GM06990 (cell line): ENCODE results near the gene ETV6.

Experiments
- DNase-seq: peaks from one replicate; pipeline ENCODE4 v3.0.0-alpha.2; 2011; ENCODE audit not compliant: insufficient read length; ENCODE audit errors: extremely low read depth
- H3K27me3 ChIP-seq: replicated peaks from 2 replicates; pipeline ENCODE4 v1.6.0; 2011; ENCODE audit warnings: low read length; ENCODE audit not compliant: control insufficient read depth, insufficient read depth
- H3K36me3 ChIP-seq: 2 replicates; pipeline ENCODE4 v1.5.1; 2011; ENCODE audit warnings: low read length; ENCODE audit not compliant: control insufficient read depth, insufficient read depth
- H3K4me3 ChIP-seq: replicated peaks from 2 replicates; pipeline ENCODE4 v1.5.1; 2011; ENCODE audit warnings: low read depth, mild to moderate bottlenecking, control low read depth, low read length
- CTCF ChIP-seq: IDR thresholded peaks from 2 replicates; pipeline ENCODE4 v1.5.1; 2011; ENCODE audit warnings: low read length, control low read depth, mild to moderate bottlenecking, inconsistent platforms; ENCODE audit not compliant: insufficient read depth, poor library complexity, severe bottlenecking

The ETV6 gene

GRCh38 chr12:11863478-11863906 is 214.0 kb downstream of the ETV6 start:
- no peak for DNase-seq
- H3K36me3 ChIP-seq, result peaks cover 19% of the 10 kb centered on the region
- H3K4me3 ChIP-seq, result no peak overlapping the region
- no peak for TF ChIP-seq CTCF
- H3K27me3 ChIP-seq, result no peaks in the 10 kb centered on the region

GRCh38 chr12:11863988-11864387 is 214.5 kb downstream of the ETV6 start:
- Histone ChIP-seq H3K27me3 (no peaks in the 10 kb centered on the region), H3K4me3 (no peak overlapping the region), H3K36me3 (peaks cover 19% of the 10 kb centered on the region)
- no peak for TF ChIP-seq CTCF
- DNase-seq, result no peak

GRCh38 chr12:11865824-11866223 is 216.3 kb downstream of the ETV6 start:
- H3K36me3 ChIP-seq, result peaks cover 23% of the 10 kb centered on the region
- H3K27me3 ChIP-seq, result no peaks in the 10 kb centered on the region
- no peak for TF ChIP-seq CTCF
- H3K4me3 ChIP-seq, result no peak overlapping the region
- no peak for DNase-seq

GRCh38 chr12:11868027-11868426 is 218.6 kb downstream of the ETV6 start:
- no peak for DNase-seq
- no peak for TF ChIP-seq CTCF
- H3K36me3 ChIP-seq, result peaks cover 19% of the 10 kb centered on the region
- H3K4me3 ChIP-seq, result no peak overlapping the region
- H3K27me3 ChIP-seq, result no peaks in the 10 kb centered on the region

GRCh38 chr12:11869406-11869805 is 219.9 kb downstream of the ETV6 start:
- TF ChIP-seq CTCF, result no peak
- no peak for DNase-seq
- no peak overlapping the region for H3K4me3 ChIP-seq
- H3K27me3 ChIP-seq, result no peaks in the 10 kb centered on the region
- H3K36me3 ChIP-seq, result peaks cover 19% of the 10 kb centered on the region

GRCh38 chr12:11870041-11870451 is 220.6 kb downstream of the ETV6 start:
- Histone ChIP-seq H3K36me3 (peaks cover 19% of the 10 kb centered on the region), H3K4me3 (no peak overlapping the region), H3K27me3 (no peaks in the 10 kb centered on the region)
- TF ChIP-seq CTCF, result no peak
- no peak for DNase-seq
